Measurements from ENCODE around the gene ACOD1. TPM values are rescaled to one million over a fixed set of nuclear protein-coding genes. Genes with fewer than 3 reads are reported as not detected.

ACOD1 gene
- polyA plus RNA-seq, 1 donor (not counting 4 experiments of a cell fraction or from before 2014, with no cell fraction given): not detected

DNA sequence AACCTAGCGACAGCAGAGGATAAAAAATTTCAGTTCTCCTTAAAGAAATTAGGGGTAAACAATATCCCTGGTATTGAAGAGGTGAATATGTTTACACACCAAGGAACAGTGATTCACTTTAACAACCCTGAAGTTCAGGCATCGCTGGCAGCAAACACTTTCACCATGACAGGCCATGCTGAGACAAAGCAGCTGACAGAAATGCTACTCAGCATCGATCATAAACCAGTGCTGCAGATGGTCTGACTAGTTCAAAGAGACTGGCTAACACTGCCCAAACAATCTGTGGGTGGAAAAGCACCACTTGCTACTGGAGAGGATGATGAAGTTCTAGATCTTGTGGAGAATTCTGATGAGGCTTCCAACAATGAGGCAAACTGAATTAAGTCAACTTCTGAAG, 19.9 kb upstream of the ACOD1 start:
- no peak for FAIRE-seq
- no peak overlapping the region for H3K27ac ChIP-seq (ENCODE audit: control insufficient read depth, insufficient read depth, low read length)

DNA sequence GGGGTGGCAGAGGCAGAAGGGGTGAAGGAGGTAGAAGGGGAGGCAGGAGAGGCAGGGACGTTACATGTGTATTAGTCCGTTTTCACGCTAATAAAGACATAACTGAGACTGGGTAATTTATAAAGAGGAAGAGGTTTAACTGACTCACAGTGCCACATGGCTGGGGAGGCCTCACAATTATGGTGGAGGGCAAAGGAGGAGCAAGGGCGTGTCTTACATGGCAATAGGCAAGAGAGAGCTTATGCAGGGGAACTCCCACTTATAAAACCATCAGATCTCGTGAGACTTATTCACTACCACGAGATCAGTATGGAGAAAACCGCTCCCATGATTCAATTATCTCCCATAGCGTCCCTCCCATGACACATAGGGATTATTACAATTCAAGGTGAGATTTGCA, 19.0 kb upstream of the ACOD1 start:
- no peak for TF ChIP-seq EZH2 (IDR thresholded peaks at IDR 0.05; ENCODE audit: low read length)
- TF ChIP-seq, protein P1, sequence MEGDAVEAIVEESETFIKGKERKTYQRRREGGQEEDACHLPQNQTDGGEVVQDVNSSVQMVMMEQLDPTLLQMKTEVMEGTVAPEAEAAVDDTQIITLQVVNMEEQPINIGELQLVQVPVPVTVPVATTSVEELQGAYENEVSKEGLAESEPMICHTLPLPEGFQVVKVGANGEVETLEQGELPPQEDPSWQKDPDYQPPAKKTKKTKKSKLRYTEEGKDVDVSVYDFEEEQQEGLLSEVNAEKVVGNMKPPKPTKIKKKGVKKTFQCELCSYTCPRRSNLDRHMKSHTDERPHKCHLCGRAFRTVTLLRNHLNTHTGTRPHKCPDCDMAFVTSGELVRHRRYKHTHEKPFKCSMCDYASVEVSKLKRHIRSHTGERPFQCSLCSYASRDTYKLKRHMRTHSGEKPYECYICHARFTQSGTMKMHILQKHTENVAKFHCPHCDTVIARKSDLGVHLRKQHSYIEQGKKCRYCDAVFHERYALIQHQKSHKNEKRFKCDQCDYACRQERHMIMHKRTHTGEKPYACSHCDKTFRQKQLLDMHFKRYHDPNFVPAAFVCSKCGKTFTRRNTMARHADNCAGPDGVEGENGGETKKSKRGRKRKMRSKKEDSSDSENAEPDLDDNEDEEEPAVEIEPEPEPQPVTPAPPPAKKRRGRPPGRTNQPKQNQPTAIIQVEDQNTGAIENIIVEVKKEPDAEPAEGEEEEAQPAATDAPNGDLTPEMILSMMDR (optimal IDR thresholded peaks at IDR 0.05 in 1 of 3, IDR thresholded peaks at IDR 0.05 in 1 of 3, conservative IDR thresholded peaks at IDR 0.05 in 1 of 3; ENCODE audit: extremely low read depth in 1 of 3, insufficient read depth in 2 of 3, low read length in 3 of 3): no peak
- no peaks in the 10 kb centered on the region for H3K79me2 ChIP-seq (ENCODE audit: control insufficient read depth, insufficient read depth, low read length)
- no peaks in the 10 kb centered on the region for H3K27me3 ChIP-seq (ENCODE audit: control insufficient read depth, extremely low read depth, insufficient read depth, low read length)
- dilution Hi-C loops (cut with MboI; ENCODE audit: extremely low pct_ligation_motif_present, low sequenced_read_pairs): no loop called here
- H2AFZ ChIP-seq (ENCODE audit: control insufficient read depth, low read length): no peak overlapping the region
- H3K9ac ChIP-seq (ENCODE audit: control insufficient read depth, extremely low read depth, insufficient read depth, low read length): no peak overlapping the region
- DNase-seq (ENCODE audit: low read depth, low spot score) (no peak), FAIRE-seq (no peak)
- H3K9me3 ChIP-seq (ENCODE audit: control insufficient read depth, low read depth, low read length): no peaks in the 10 kb centered on the region
- H3K4me3 ChIP-seq (ENCODE audit: control insufficient read depth in 2 of 3, extremely low read depth in 1 of 3, insufficient read depth in 2 of 3, low read depth in 1 of 3, low read length in 3 of 3): no peak overlapping the region
- H3K4me2 ChIP-seq (ENCODE audit: control insufficient read depth, extremely low read depth, insufficient read depth, low read depth, low read length): no peak overlapping the region
- H3K4me1 ChIP-seq (ENCODE audit: control insufficient read depth, extremely low read depth, insufficient read depth, low read length): peaks cover 12% of the 10 kb centered on the region
- no peaks in the 10 kb centered on the region for H4K20me1 ChIP-seq (ENCODE audit: control insufficient read depth, extremely low read depth, insufficient read depth, low read length)
- H3K9me1 ChIP-seq (ENCODE audit: control insufficient read depth, extremely low read depth, insufficient read depth, low read length): no peaks in the 10 kb centered on the region
- no peak overlapping the region for H3K27ac ChIP-seq (ENCODE audit: control insufficient read depth, insufficient read depth, low read length)
- H3K36me3 ChIP-seq (ENCODE audit: control insufficient read depth in 2 of 2, extremely low read depth in 1 of 2, insufficient read depth in 2 of 2, low read length in 2 of 2): no peaks in the 10 kb centered on the region

More for the DNA sequence above, 19.9 kb upstream of the ACOD1 start:
- dilution Hi-C loops (cut with MboI; ENCODE audit: extremely low pct_ligation_motif_present, low sequenced_read_pairs): no loop called here
- no peak overlapping the region for H3K4me3 ChIP-seq (ENCODE audit: control insufficient read depth in 2 of 3, extremely low read depth in 1 of 3, insufficient read depth in 2 of 3, low read depth in 1 of 3, low read length in 3 of 3)
- H3K9me1 ChIP-seq (ENCODE audit: control insufficient read depth, extremely low read depth, insufficient read depth, low read length): no peaks in the 10 kb centered on the region
- no peaks in the 10 kb centered on the region for H3K9me3 ChIP-seq (ENCODE audit: control insufficient read depth, low read depth, low read length)
- H3K27me3 ChIP-seq (ENCODE audit: control insufficient read depth, extremely low read depth, insufficient read depth, low read length): no peaks in the 10 kb centered on the region
- TF ChIP-seq, protein P1 (optimal IDR thresholded peaks at IDR 0.05 in 1 of 3, IDR thresholded peaks at IDR 0.05 in 1 of 3, conservative IDR thresholded peaks at IDR 0.05 in 1 of 3; ENCODE audit: extremely low read depth in 1 of 3, insufficient read depth in 2 of 3, low read length in 3 of 3): no peak
- TF ChIP-seq EZH2 (IDR thresholded peaks at IDR 0.05; ENCODE audit: low read length): no peak
- H4K20me1 ChIP-seq (ENCODE audit: control insufficient read depth, extremely low read depth, insufficient read depth, low read length): no peaks in the 10 kb centered on the region
- H3K4me2 ChIP-seq (ENCODE audit: control insufficient read depth, extremely low read depth, insufficient read depth, low read depth, low read length): no peak overlapping the region
- H3K4me1 ChIP-seq (ENCODE audit: control insufficient read depth, extremely low read depth, insufficient read depth, low read length): peaks cover 12% of the 10 kb centered on the region
- H3K36me3 ChIP-seq (ENCODE audit: control insufficient read depth in 2 of 2, extremely low read depth in 1 of 2, insufficient read depth in 2 of 2, low read length in 2 of 2): no peaks in the 10 kb centered on the region
- no peak overlapping the region for H2AFZ ChIP-seq (ENCODE audit: control insufficient read depth, low read length)
- DNase-seq (ENCODE audit: low read depth, low spot score): no peak
- H3K9ac ChIP-seq (ENCODE audit: control insufficient read depth, extremely low read depth, insufficient read depth, low read length): no peak overlapping the region
- H3K79me2 ChIP-seq (ENCODE audit: control insufficient read depth, insufficient read depth, low read length): no peaks in the 10 kb centered on the region

All from keratinocyte (primary cell).